DMS 273 (cell line): ENCODE results near the gene PGGHG.
"Not testable (repeated sequence)": the region's sequence is repeated elsewhere in the genome, so short reads cannot be mapped to it uniquely, and the experiment has no call there.

ENCODE experiments used
- DNase-seq: peaks from one replicate; lab custom pipeline; 2025; ENCODE audit not compliant: unreplicated experiment; lab: John Stamatoyannopoulos, UW

The PGGHG gene

GRCh38 chr11:311013-311748 is 22.3 kb downstream of the PGGHG start:
- not testable (repeated sequence) for DNase-seq

GRCh38 chr11:312092-312816 is 23.3 kb downstream of the PGGHG start:
- no peak for DNase-seq

GRCh38 chr11:313304-313786 is 24.4 kb downstream of the PGGHG start:
- DNase-seq, result no peak

- peak; percentile 27 for DNase-seq
These were observed 25.0 kb downstream of the PGGHG start, which contains the start of gene IFITM1 for GRCh38 chr11:313787-314553. Gene IFITM1 (plus strand): TSS chr11:314040. CDS start chr11:314171, 131 bp downstream.

GRCh38 chr11:314554-314875 is 25.6 kb downstream of the PGGHG start:
- DNase-seq, result not testable (repeated sequence)

- DNase-seq, result no peak
These were observed 26.1 kb downstream of the PGGHG start for GRCh38 chr11:315051-315481.

- no peak for DNase-seq
These were observed 26.6 kb downstream of the PGGHG start for GRCh38 chr11:315516-315994.

- no peak for DNase-seq
These were observed 27.2 kb downstream of the PGGHG start for GRCh38 chr11:316031-316701.

GRCh38 chr11:316891-317301 is 28.0 kb downstream of the PGGHG start:
- DNase-seq, result no peak

- not testable (repeated sequence) for DNase-seq
These were observed 28.9 kb downstream of the PGGHG start for GRCh38 chr11:317668-318404.

- not testable (repeated sequence) for DNase-seq
These were observed 29.6 kb downstream of the PGGHG start for GRCh38 chr11:318405-319120.

- not testable (repeated sequence) for DNase-seq
These were observed 30.4 kb downstream of the PGGHG start for GRCh38 chr11:319121-319887.

- DNase-seq, result not testable (repeated sequence)
These were observed 31.0 kb downstream of the PGGHG start for GRCh38 chr11:319888-320273.

- DNase-seq, result no peak
These were observed 35.2 kb downstream of the PGGHG start for GRCh38 chr11:324156-324555.

GRCh38 chr11:324593-325517 is 35.9 kb downstream of the PGGHG start:
- DNase-seq, result not testable (repeated sequence)

GRCh38 chr11:325796-326591 is 37.1 kb downstream of the PGGHG start:
- DNase-seq, result no peak

GRCh38 chr11:326592-326841 is 37.6 kb downstream of the PGGHG start:
- DNase-seq, result no peak
